ENCODE data around the gene TSC2.
"Not testable (repeated sequence)": the region's sequence is repeated elsewhere in the genome, so short reads cannot be mapped to it uniquely, and the experiment has no call there.

TSC2 gene

DNA sequence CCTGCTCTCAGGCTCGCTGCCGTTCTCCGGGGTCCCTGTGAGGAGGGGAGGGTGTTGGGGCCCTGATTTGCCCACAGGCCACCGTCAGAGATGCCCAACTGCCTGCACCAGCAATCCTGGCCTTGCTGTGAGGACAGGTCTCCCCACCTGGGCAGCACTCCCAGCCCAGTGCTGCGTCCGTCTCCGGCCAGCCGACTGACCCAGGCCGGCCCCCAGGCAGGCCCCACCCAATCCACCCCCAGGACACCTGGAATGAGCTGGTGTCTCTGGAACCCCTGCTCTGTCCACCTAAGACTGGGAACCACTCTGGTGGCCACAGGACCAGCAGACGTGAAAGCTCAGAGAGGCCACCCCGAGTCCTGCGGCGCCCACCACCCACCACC, 67.8 kb downstream of the TSC2 start:
- no peak for DNase-seq (ENCODE audit: low read depth)
- TF ChIP-seq CTCF (IDR thresholded peaks at IDR 0.05; ENCODE audit: control insufficient read depth, insufficient read depth, low read depth, low read length, missing control alignments), result no peak
- H3K4me3 ChIP-seq (ENCODE audit: control insufficient read depth, low read depth, low read length), result no peak overlapping the region

DNA sequence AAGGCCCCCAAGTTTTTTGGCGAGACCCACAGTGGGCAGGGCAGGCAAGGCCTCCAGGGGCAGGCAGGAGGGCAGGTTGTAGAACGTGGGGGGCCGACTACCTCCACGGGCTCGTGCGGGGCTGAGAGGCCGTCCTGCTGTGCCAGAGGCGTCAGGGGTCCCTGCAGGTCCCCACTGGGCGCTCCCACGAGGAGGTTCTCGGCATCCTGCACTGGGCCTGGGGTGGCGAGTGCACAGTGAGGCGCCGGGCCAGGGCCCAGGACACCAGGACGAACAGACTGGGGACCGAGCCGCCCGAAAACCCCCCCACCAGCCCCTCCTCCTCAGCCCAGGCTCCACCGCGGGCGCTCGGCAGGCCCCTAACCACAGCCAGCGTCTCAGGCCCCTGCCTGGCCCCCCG, 68.6 kb downstream of the TSC2 start:
- DNase-seq (ENCODE audit: low read depth); H3K4me3 ChIP-seq (ENCODE audit: control insufficient read depth, low read depth, low read length): not testable (repeated sequence)

- not testable (repeated sequence) for DNase-seq (ENCODE audit: low read depth); H3K4me3 ChIP-seq (ENCODE audit: control insufficient read depth, low read depth, low read length)
Observed at GRCh38 chr16:2117341-2117740, 69.6 kb downstream of the TSC2 start.

GRCh38 chr16:2117960-2118722, 70.4 kb downstream of the TSC2 start:
- not testable (repeated sequence) for DNase-seq (ENCODE audit: low read depth); H3K4me3 ChIP-seq (ENCODE audit: control insufficient read depth, low read depth, low read length)

GRCh38 chr16:2121325-2121724, 73.5 kb downstream of the TSC2 start:
- peak; percentile 57 for TF ChIP-seq CTCF (IDR thresholded peaks at IDR 0.05; ENCODE audit: control insufficient read depth, insufficient read depth, low read depth, low read length, missing control alignments)
- peak; percentile 34 for DNase-seq (ENCODE audit: low read depth)
- not testable (repeated sequence) for H3K4me3 ChIP-seq (ENCODE audit: control insufficient read depth, low read depth, low read length)

GRCh38 chr16:2121853-2122252, 74.1 kb downstream of the TSC2 start:
- TF ChIP-seq CTCF (IDR thresholded peaks at IDR 0.05; ENCODE audit: control insufficient read depth, insufficient read depth, low read depth, low read length, missing control alignments), result no peak
- DNase-seq (ENCODE audit: low read depth), result no peak
- H3K4me3 ChIP-seq (ENCODE audit: control insufficient read depth, low read depth, low read length), result no peak overlapping the region

- DNase-seq (ENCODE audit: low read depth), result no peak
- TF ChIP-seq CTCF (IDR thresholded peaks at IDR 0.05; ENCODE audit: control insufficient read depth, insufficient read depth, low read depth, low read length, missing control alignments), result no peak
- no peak overlapping the region for H3K4me3 ChIP-seq (ENCODE audit: control insufficient read depth, low read depth, low read length)
Observed at GRCh38 chr16:2122429-2122828, 74.6 kb downstream of the TSC2 start.

GRCh38 chr16:2122934-2123683, 75.3 kb downstream of the TSC2 start:
- H3K4me3 ChIP-seq (ENCODE audit: control insufficient read depth, low read depth, low read length); DNase-seq (ENCODE audit: low read depth): not testable (repeated sequence)

GRCh38 chr16:2123706-2124376, 76.1 kb downstream of the TSC2 start:
- not testable (repeated sequence) for DNase-seq (ENCODE audit: low read depth); H3K4me3 ChIP-seq (ENCODE audit: control insufficient read depth, low read depth, low read length)

DNA sequence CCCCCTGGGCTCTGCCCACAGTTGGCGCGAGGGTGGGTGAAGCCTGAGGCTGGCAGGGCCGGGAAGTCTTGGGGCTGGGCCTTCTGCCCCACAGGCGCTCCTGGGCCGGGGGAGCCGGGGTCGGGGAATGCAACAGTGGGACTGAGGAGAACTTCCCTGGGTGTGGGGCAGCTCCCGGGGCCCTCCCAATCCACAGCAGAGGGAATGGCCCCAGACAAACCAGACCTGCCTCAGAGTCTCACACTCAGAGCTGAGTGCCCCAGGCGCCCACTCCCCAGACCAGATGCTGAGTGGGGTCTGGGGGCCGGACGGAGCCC, 76.5 kb downstream of the TSC2 start:
- peak overlapping the region; percentile 14 for H3K4me3 ChIP-seq (ENCODE audit: control insufficient read depth, low read depth, low read length)
- not testable (repeated sequence) for DNase-seq (ENCODE audit: low read depth)

- DNase-seq (ENCODE audit: low read depth), result peak; percentile 24
- H3K4me3 ChIP-seq (ENCODE audit: control insufficient read depth, low read depth, low read length), result peak overlapping the region; percentile 39
Observed at GRCh38 chr16:2124694-2125444, 77.1 kb downstream of the TSC2 start.

- not testable (repeated sequence) for DNase-seq (ENCODE audit: low read depth); H3K4me3 ChIP-seq (ENCODE audit: control insufficient read depth, low read depth, low read length)
Observed at GRCh38 chr16:2125609-2126008, 77.8 kb downstream of the TSC2 start.

Data from AG09309 (cell line).